T-helper 2 cell treated with Interferon-gamma antibody and Interleukin-4, amounts not matched to agents 100 ng/mL and 5 ng/mL, for 36 hours (primary cell): Measurements from ENCODE around the gene SLC5A10. TPM values are rescaled to one million over a fixed set of nuclear protein-coding genes. Genes with fewer than 3 reads are reported as not detected.

Source experiments
- intact Hi-C: fragments of 100-400 bp; cut with micrococcal nuclease; formaldehyde crosslinking; loops from one replicate; pipeline ENCODE4 v1.15.1; 2023
- total RNA-seq: library from RNA; stranded (reverse); gene quantifications from 2 replicates; pipeline ENCODE4 v1.2.3, GENCODE V29; 2022

SLC5A10 gene
- total RNA-seq, 1 donor from 2014 or later = not detected

GRCh38 chr17:19001907-19002590 is 50.1 kb downstream of the SLC5A10 start:
- intact Hi-C loops = loop anchor here (10.0 kb wide), 1 partner anchor 777 kb away; the partner anchor contains the start of gene LLGL1

GRCh38 chr17:19002805-19003542 is 51.0 kb downstream of the SLC5A10 start:
- intact Hi-C loops = loop anchor here (10.0 kb wide), 1 partner anchor 778 kb away; the partner anchor contains the start of gene LLGL1

- intact Hi-C loops = loop anchor here (10.0 kb wide), 1 partner anchor 779 kb away; the partner anchor contains the start of gene LLGL1
Observed at GRCh38 chr17:19003543-19004420, 51.8 kb downstream of the SLC5A10 start.

- intact Hi-C loops = loop anchor here (10.0 kb wide), 1 partner anchor 780 kb away; the partner anchor contains the start of gene LLGL1
Observed at GRCh38 chr17:19004421-19005136, 52.6 kb downstream of the SLC5A10 start, which contains the start of gene FAM83G. TSS of gene FAM83G (minus strand) at chr17:19004764. CDS start at chr17:19004041, 723 bp downstream.

GRCh38 chr17:19005137-19005773 is 53.3 kb downstream of the SLC5A10 start:
- intact Hi-C loops = loop anchor here (10.0 kb wide), 1 partner anchor 780 kb away; the partner anchor contains the start of gene LLGL1

GRCh38 chr17:19005789-19006430 is 53.9 kb downstream of the SLC5A10 start:
- intact Hi-C loops = loop anchor here (10.0 kb wide), 1 partner anchor 781 kb away; the partner anchor contains the start of gene LLGL1

- intact Hi-C loops = loop anchor here (10.0 kb wide), 1 partner anchor 782 kb away; the partner anchor contains the start of gene LLGL1
Observed at GRCh38 chr17:19006698-19007097, 54.7 kb downstream of the SLC5A10 start.

GRCh38 chr17:19009970-19010369 is 58.0 kb downstream of the SLC5A10 start:
- intact Hi-C loops = loop anchor here (10.0 kb wide), 1 partner anchor 785 kb away; the partner anchor contains the start of gene LLGL1

GRCh38 chr17:19010729-19011505 is 59.0 kb downstream of the SLC5A10 start:
- intact Hi-C loops = no loop called here

- intact Hi-C loops = no loop called here
Observed at GRCh38 chr17:19011581-19011980, 59.6 kb downstream of the SLC5A10 start.

GRCh38 chr17:19012171-19013080 is 60.5 kb downstream of the SLC5A10 start:
- intact Hi-C loops = no loop called here

- intact Hi-C loops = no loop called here
Observed at GRCh38 chr17:19013226-19013625, 61.3 kb downstream of the SLC5A10 start.

- intact Hi-C loops = no loop called here
Observed at GRCh38 chr17:19013806-19014627, 62.1 kb downstream of the SLC5A10 start.

- intact Hi-C loops = no loop called here
Observed at GRCh38 chr17:19014628-19015215, 62.8 kb downstream of the SLC5A10 start.

- intact Hi-C loops = no loop called here
Observed at GRCh38 chr17:19015428-19015827, 63.5 kb downstream of the SLC5A10 start.

GRCh38 chr17:19016297-19016696 is 64.3 kb downstream of the SLC5A10 start:
- intact Hi-C loops = no loop called here
